B cell (primary cell): ENCODE results near the gene C6orf15. TPM values are rescaled to one million over a fixed set of nuclear protein-coding genes. Genes with fewer than 3 reads are reported as not detected.

ENCODE experiments used
- ATAC-seq: fragments of 200-7000 bp; cut with Tn5 transposase; one replicate; pipeline ENCODE4 v1.10.0; 2021; ENCODE audit warnings: low read depth, mild to moderate bottlenecking, moderate number of reproducible peaks, moderate library complexity
- CTCF ChIA-PET: fragments of 350-600 bp; sonication (Branson Sonifier 250); formaldehyde crosslinking; loops from one replicate; lab custom pipeline; 2021; ENCODE audit warnings: antibody characterized with exemption, inconsistent platforms; lab: Charles Lee
- POLR2A ChIA-PET: fragments of 350-600 bp; sonication (Branson Sonifier 250); formaldehyde crosslinking; loops from one replicate; lab custom pipeline; 2021; ENCODE audit warnings: antibody characterized with exemption; lab: Charles Lee
- DNase-seq: peaks from one replicate; pipeline ENCODE4 v3.0.0; 2013
- H2AFZ ChIP-seq: 2 replicates; pipeline ENCODE4 v1.6.1; 2012; ENCODE audit warnings: mild to moderate bottlenecking, low read depth, low read length; ENCODE audit not compliant: insufficient read depth, poor library complexity, severe bottlenecking
- H3K27ac ChIP-seq, 2 donors: 1 replicate in 1 of 2; 2 replicates in 1 of 2; pipeline ENCODE4 v1.5.1; 2012 to 2013; ENCODE audit warnings: low read length in 2 of 2, mild to moderate bottlenecking in 2 of 2, moderate library complexity in 1 of 2
- H3K27me3 ChIP-seq, 4 experiments: fragments of 200-600 bp in 1 of 4; sonication (generic) in 1 of 4; replicated peaks in 1 of 4; 1 replicate in 2 of 4; 2 replicates in 2 of 4; pipeline versions ENCODE4 v1.6.1 to v1.7.0; 2013 to 2016; ENCODE audit warnings: low read length in 3 of 4, mild to moderate bottlenecking in 2 of 4, mixed read lengths in 1 of 4, moderate library complexity in 1 of 4; ENCODE audit not compliant: insufficient read depth in 4 of 4, control insufficient read depth in 3 of 4; ENCODE audit errors: control extremely low read depth in 1 of 4
- H3K36me3 ChIP-seq, 2 experiments: replicated peaks in 1 of 2; 1 replicate in 1 of 2; 2 replicates in 1 of 2; pipeline versions ENCODE4 v1.6.1 to v1.7.1; 2013; ENCODE audit warnings: low read length in 1 of 2; ENCODE audit not compliant: insufficient read depth in 2 of 2, control insufficient read depth in 1 of 2; ENCODE audit errors: control extremely low read depth in 1 of 2, extremely low read depth in 1 of 2
- H3K4me1 ChIP-seq, 2 donors: fragments of 200-600 bp in 1 of 2; sonication (generic) in 1 of 2; 1 replicate in 1 of 2; 2 replicates in 1 of 2; pipeline versions ENCODE4 v1.5.1 to v1.6.1; 2013 to 2017; ENCODE audit warnings: low read length in 2 of 2; ENCODE audit not compliant: control insufficient read depth in 2 of 2, insufficient read depth in 2 of 2
- H3K4me2 ChIP-seq: replicated peaks from 2 replicates; pipeline ENCODE3; 2012; ENCODE audit warnings: mild to moderate bottlenecking, low read depth, low read length; ENCODE audit not compliant: poor library complexity, severe bottlenecking
- H3K4me3 ChIP-seq, 5 experiments: fragments of 200-600 bp in 1 of 5; sonication (generic) in 1 of 5; 1 replicate in 3 of 5; 2 replicates in 2 of 5; pipeline versions ENCODE4 v1.5.1 to v1.7.0; 2011 to 2016; ENCODE audit warnings: low read length in 4 of 5, mild to moderate bottlenecking in 4 of 5, low read depth in 2 of 5, control low read depth in 1 of 5, moderate library complexity in 1 of 5; ENCODE audit not compliant: insufficient read depth in 1 of 5; ENCODE audit errors: control extremely low read depth in 1 of 5, extremely low read depth in 1 of 5
- H3K79me2 ChIP-seq: fragments of 200-600 bp; sonication (generic); one replicate; pipeline ENCODE4 v1.6.0; 2016; ENCODE audit warnings: low read length; ENCODE audit not compliant: control insufficient read depth, insufficient read depth
- H3K9ac ChIP-seq: fragments of 200-600 bp; sonication (generic); 2 replicates; pipeline ENCODE4 v1.6.1; 2017; ENCODE audit warnings: mild to moderate bottlenecking, low read length, moderate library complexity
- H3K9me3 ChIP-seq, 3 donors: one replicate each; pipeline versions ENCODE4 v1.6.1 to v1.7.1; 2013; ENCODE audit warnings: low read length in 2 of 3; ENCODE audit not compliant: control insufficient read depth in 2 of 3, insufficient read depth in 1 of 3; ENCODE audit errors: control extremely low read depth in 1 of 3
- H4K20me1 ChIP-seq: 2 replicates; pipeline ENCODE4 v1.6.0; 2012; ENCODE audit warnings: mild to moderate bottlenecking, low read length; ENCODE audit not compliant: insufficient read depth, control insufficient read depth, poor library complexity, severe bottlenecking
- H3K27ac Mint-ChIP-seq: one replicate; pipeline ENCODE4 v1.8.0; 2021; ENCODE audit warnings: mixed read lengths
- H3K27me3 Mint-ChIP-seq: one replicate; pipeline ENCODE4 v1.8.0; 2021; ENCODE audit warnings: mixed read lengths
- H3K4me1 Mint-ChIP-seq: one replicate; pipeline ENCODE4 v1.8.0; 2021; ENCODE audit warnings: mixed read lengths
- H3K4me3 Mint-ChIP-seq: one replicate; pipeline ENCODE4 v1.8.0; 2021; ENCODE audit warnings: mixed read lengths
- H3K9me3 Mint-ChIP-seq: one replicate; pipeline ENCODE4 v1.8.0; 2022; ENCODE audit warnings: mixed read lengths; ENCODE audit not compliant: insufficient read depth
- EZH2 ChIP-seq: IDR thresholded peaks from 2 replicates; pipeline ENCODE4 v1.6.1; 2012; ENCODE audit warnings: borderline replicate concordance, low read depth, mild to moderate bottlenecking, moderate library complexity, low read length; ENCODE audit not compliant: insufficient read depth, poor library complexity, severe bottlenecking
- whole genome bisulfite sequencing: methylation state at CpG from one replicate; pipeline ENCODE4 v1.1.5; 2013; ENCODE audit warnings: missing lambda C conversion rate; ENCODE audit not compliant: insufficient coverage; 5-methylcytosine and 5-hydroxymethylcytosine counted together
- intact Hi-C: fragments of 100-400 bp; cut with micrococcal nuclease; formaldehyde crosslinking; loops from one replicate; pipeline ENCODE4 v1.10.0; 2022
- polyA plus RNA-seq: library from polyadenylated mRNA; depleted of rRNA; stranded (reverse); fragments of >200 nt; gene quantifications from 2 replicates; pipeline ENCODE4 v1.2.3, GENCODE V29; 2012
- total RNA-seq, 2 donors: library from RNA; stranded (reverse); fragments of 120-200 nt in 1 of 2; gene quantifications; 1 replicate in 1 of 2; 2 replicates in 1 of 2; pipeline versions ENCODE4 v1.2.3 to v1.2.4, GENCODE V29; 2013 to 2022
- TF ChIP-seq, protein P1 (sequence below): fragments of 200-600 bp; IDR thresholded peaks from one replicate; pipeline ENCODE4 v1.8.0; 2022; ENCODE audit warnings: antibody characterized with exemption, mild to moderate bottlenecking

The C6orf15 gene
- total and polyA plus RNA-seq, 2 donors (not counting 1 experiment from before 2014, with no cell fraction given): not detected

DNA sequence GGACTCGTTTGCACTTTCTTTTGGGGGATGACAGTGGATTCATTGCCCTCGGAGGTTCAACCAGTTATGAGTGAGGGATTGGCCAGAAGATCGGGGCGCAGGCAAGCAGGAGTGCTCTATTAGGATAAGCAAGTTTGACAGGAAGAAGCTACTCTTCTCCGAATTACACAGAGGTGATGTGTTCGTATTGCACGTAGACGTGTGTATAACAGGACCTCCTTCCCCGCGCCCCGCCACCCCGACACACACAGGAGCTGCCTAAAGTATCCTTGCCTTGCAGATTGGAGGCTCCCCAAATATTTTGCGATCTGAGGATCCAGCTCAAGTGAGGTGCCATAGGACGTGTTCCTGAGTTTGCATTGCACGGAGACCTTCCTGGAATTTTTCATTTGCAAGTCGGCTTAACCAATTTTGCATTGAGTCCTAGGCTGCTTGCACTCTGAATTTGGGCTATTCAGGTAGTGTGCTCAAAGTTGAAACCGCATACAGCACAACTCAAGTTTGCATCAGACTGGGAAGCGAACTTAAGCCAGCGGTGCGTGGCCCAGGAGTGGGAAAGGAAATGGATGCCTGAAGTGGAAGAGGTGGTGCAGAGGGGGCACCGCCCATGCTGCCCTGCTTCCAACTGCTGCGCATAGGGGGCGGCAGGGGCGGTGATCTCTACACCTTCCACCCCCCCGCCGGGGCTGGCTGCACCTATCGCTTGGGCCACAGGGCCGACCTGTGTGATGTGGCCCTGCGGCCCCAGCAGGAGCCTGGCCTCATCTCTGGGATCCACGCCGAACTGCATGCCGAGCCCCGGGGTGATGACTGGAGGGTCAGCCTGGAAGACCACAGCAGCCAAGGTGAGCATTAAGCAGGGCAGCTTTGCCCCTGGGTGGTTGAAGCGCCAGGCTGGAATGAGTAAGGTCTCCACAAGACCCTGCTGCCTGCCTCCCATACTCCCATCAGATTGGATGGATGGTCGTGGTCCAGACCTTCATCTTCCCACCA is 46.8 kb upstream of the C6orf15 start:
- POLR2A ChIA-PET: interaction anchor here (0.6 to 1.8 kb wide), 5 partner anchors 21 to 738 kb away, joined by 3 to 5 read pairs (median 3); partner anchors contain the start of gene EHMT2
- H4K20me1 ChIP-seq: no peaks in the 10 kb centered on the region
- peak overlapping the region; percentile 95 for H2AFZ ChIP-seq
- H3K9ac ChIP-seq: peak overlapping the region; percentile 78
- peak overlapping the region in 1 of 2 donors; percentile 64 for H3K27ac ChIP-seq
- TF ChIP-seq, protein P1, sequence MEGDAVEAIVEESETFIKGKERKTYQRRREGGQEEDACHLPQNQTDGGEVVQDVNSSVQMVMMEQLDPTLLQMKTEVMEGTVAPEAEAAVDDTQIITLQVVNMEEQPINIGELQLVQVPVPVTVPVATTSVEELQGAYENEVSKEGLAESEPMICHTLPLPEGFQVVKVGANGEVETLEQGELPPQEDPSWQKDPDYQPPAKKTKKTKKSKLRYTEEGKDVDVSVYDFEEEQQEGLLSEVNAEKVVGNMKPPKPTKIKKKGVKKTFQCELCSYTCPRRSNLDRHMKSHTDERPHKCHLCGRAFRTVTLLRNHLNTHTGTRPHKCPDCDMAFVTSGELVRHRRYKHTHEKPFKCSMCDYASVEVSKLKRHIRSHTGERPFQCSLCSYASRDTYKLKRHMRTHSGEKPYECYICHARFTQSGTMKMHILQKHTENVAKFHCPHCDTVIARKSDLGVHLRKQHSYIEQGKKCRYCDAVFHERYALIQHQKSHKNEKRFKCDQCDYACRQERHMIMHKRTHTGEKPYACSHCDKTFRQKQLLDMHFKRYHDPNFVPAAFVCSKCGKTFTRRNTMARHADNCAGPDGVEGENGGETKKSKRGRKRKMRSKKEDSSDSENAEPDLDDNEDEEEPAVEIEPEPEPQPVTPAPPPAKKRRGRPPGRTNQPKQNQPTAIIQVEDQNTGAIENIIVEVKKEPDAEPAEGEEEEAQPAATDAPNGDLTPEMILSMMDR: no peak
- no peak for TF ChIP-seq EZH2
- intact Hi-C loops: loop anchor here (1.0 to 10.0 kb wide), 8 partner anchors 21 to 542 kb away; partner anchors contain the start of genes HLA-B, HLA-C, MRPS18B and PPP1R10
- H3K4me3 ChIP-seq: peak overlapping the region; percentile 1 to 90 (median 88)
- no peaks in the 10 kb centered on the region for H3K27me3 Mint-ChIP-seq
- no peaks in the 10 kb centered on the region for H3K9me3 ChIP-seq
- H3K27ac Mint-ChIP-seq: peak overlapping the region; percentile 71
- peaks cover 37% of the 10 kb centered on the region for H3K4me1 Mint-ChIP-seq
- peaks cover 2% of the 10 kb centered on the region for H3K79me2 ChIP-seq
- CTCF ChIA-PET: interaction anchor here (1.1 to 2.9 kb wide), 7 partner anchors 14 to 241 kb away, joined by 3 to 10 read pairs (median 4); no protein-coding TSS in a partner anchor
- no peaks in the 10 kb centered on the region for H3K9me3 Mint-ChIP-seq
- 26% methylated on average over 26 of the region's 35 CpGs for WGBS
- H3K4me1 ChIP-seq: peaks cover 13 to 22% of the 10 kb centered on the region in 2 donors
- DNase-seq: peak; percentile 41
- peak overlapping the region; percentile 86 for H3K4me2 ChIP-seq
- H3K4me3 Mint-ChIP-seq: peak overlapping the region; percentile 87
- no peak for ATAC-seq
- peaks cover 0 to 6% of the 10 kb centered on the region in 2 experiments for H3K36me3 ChIP-seq
- no peaks in the 10 kb centered on the region for H3K27me3 ChIP-seq
